ENCODE data around the gene PANK2. TPM values are rescaled to one million over a fixed set of nuclear protein-coding genes. Genes with fewer than 3 reads are reported as not detected.

PANK2 gene
- total RNA-seq, 1 experiment from 2014 or later: 62.7 TPM

GRCh38 chr20:3864518-3864917 lies 24.7 kb upstream of the PANK2 start:
- Mint-ChIP-seq H3K27ac (no peak overlapping the region), H3K27me3 (ENCODE audit: low read depth) (no peaks in the 10 kb centered on the region), H3K9me3 (peaks cover 5% of the 10 kb centered on the region), H3K4me3 (no peak overlapping the region), H3K4me1 (no peaks in the 10 kb centered on the region), H3K36me3 (peaks cover 39% of the 10 kb centered on the region)
- ChIA-PET POLR2A (no interaction called here), CTCF (interaction anchor here (1.0 kb wide), 1 partner anchor 10 kb away, joined by 3 read pairs; no protein-coding TSS in a partner anchor)
- TF ChIP-seq TCF7 (CRISPR knock-in tag; IDR thresholded peaks at IDR 0.05; ENCODE audit: low read depth) (no peak), IRF1 (CRISPR knock-in tag; IDR thresholded peaks at IDR 0.05) (no peak), KAT7 (CRISPR knock-in tag; IDR thresholded peaks at IDR 0.05; ENCODE audit: borderline replicate concordance) (no peak), ELF4 (CRISPR knock-in tag; IDR thresholded peaks at IDR 0.05; ENCODE audit: low read depth) (no peak), ZBTB43 (CRISPR knock-in tag; IDR thresholded peaks at IDR 0.05) (no peak), ZNF317 (CRISPR knock-in tag; IDR thresholded peaks at IDR 0.05; ENCODE audit: borderline replicate concordance, low read depth) (no peak), ZNF232 (CRISPR knock-in tag; IDR thresholded peaks at IDR 0.05) (no peak), MYBL2 (CRISPR knock-in tag; IDR thresholded peaks at IDR 0.05) (no peak), RORB (CRISPR knock-in tag; IDR thresholded peaks at IDR 0.05) (no peak), TP53 (CRISPR knock-in tag; IDR thresholded peaks at IDR 0.05) (no peak), CREB1 (CRISPR knock-in tag; IDR thresholded peaks at IDR 0.05) (no peak), ERG (CRISPR knock-in tag; IDR thresholded peaks at IDR 0.05) (no peak), ATF3 (CRISPR knock-in tag; conservative IDR thresholded peaks at IDR 0.05) (no peak), SOX15 (CRISPR knock-in tag; IDR thresholded peaks at IDR 0.05) (no peak), RELA (CRISPR knock-in tag; IDR thresholded peaks at IDR 0.05; ENCODE audit: borderline replicate concordance) (no peak), IRF2 (CRISPR knock-in tag; IDR thresholded peaks at IDR 0.05; ENCODE audit: borderline replicate concordance, low read depth) (no peak), ZNF219 (CRISPR knock-in tag; IDR thresholded peaks at IDR 0.05; ENCODE audit: borderline replicate concordance) (no peak), ZMAT4 (CRISPR knock-in tag; IDR thresholded peaks at IDR 0.05) (no peak)
- ATAC-seq: no peak
- DNase-seq (ENCODE audit: low spot score): no peak

GRCh38 chr20:3865152-3865886 lies 23.9 kb upstream of the PANK2 start:
- CTCF ChIA-PET: no interaction called here
- Mint-ChIP-seq H3K27ac (no peak overlapping the region), H3K4me1 (no peaks in the 10 kb centered on the region), H3K36me3 (peaks cover 39% of the 10 kb centered on the region), H3K27me3 (ENCODE audit: low read depth) (no peaks in the 10 kb centered on the region), H3K4me3 (no peak overlapping the region), H3K9me3 (peaks cover 5% of the 10 kb centered on the region)
- ATAC-seq (no peak), DNase-seq (ENCODE audit: low spot score) (no peak)
- POLR2A ChIA-PET: no interaction called here
- TF ChIP-seq SOX15 (CRISPR knock-in tag; IDR thresholded peaks at IDR 0.05) (no peak), E2F1 (CRISPR knock-in tag; IDR thresholded peaks at IDR 0.05) (no peak), ZNF532 (CRISPR knock-in tag; IDR thresholded peaks at IDR 0.05; ENCODE audit: borderline replicate concordance) (no peak), NR2C2 (CRISPR knock-in tag; IDR thresholded peaks at IDR 0.05) (no peak), IRF2 (CRISPR knock-in tag; IDR thresholded peaks at IDR 0.05; ENCODE audit: borderline replicate concordance, low read depth) (no peak), KAT7 (CRISPR knock-in tag; IDR thresholded peaks at IDR 0.05; ENCODE audit: borderline replicate concordance) (no peak), ZNF263 (CRISPR knock-in tag; IDR thresholded peaks at IDR 0.05; ENCODE audit: low read depth) (no peak), HMGA2 (CRISPR knock-in tag; IDR thresholded peaks at IDR 0.05) (no peak), PREB (CRISPR knock-in tag; IDR thresholded peaks at IDR 0.05; ENCODE audit: borderline replicate concordance) (no peak), SMAD3 (CRISPR knock-in tag; IDR thresholded peaks at IDR 0.05; ENCODE audit: borderline replicate concordance) (no peak)
